IMR-90 (cell line): ENCODE results near the gene OSBPL2.

Experiments
- CEBPB ChIP-seq: IDR thresholded peaks from 2 replicates; pipeline ENCODE4 v1.6.1; 2012; ENCODE audit warnings: low read depth, low read length, improper control_type of control experiment
- MXI1 ChIP-seq: IDR thresholded peaks from 2 replicates; pipeline ENCODE4 v1.6.1; 2012; ENCODE audit warnings: low read depth, mild to moderate bottlenecking, low read length, moderate library complexity, borderline replicate concordance
- NFE2L2 ChIP-seq: fragments of 150-350 bp; IDR thresholded peaks from 2 replicates; pipeline ENCODE4 v1.6.1; 2016; ENCODE audit warnings: low read depth, mild to moderate bottlenecking, low read length
- POLR2A ChIP-seq: IDR thresholded peaks from 2 replicates; pipeline ENCODE4 v1.6.1; 2012; ENCODE audit warnings: mild to moderate bottlenecking, low read depth, low read length
- SMC3 ChIP-seq: fragments of 150-350 bp; IDR thresholded peaks from 2 replicates; pipeline ENCODE4 v1.6.1; 2016; ENCODE audit warnings: low read depth, mild to moderate bottlenecking, antibody characterized with exemption, low read length, moderate library complexity
- TF ChIP-seq, protein P1 (sequence below): conservative IDR thresholded peaks from 2 replicates; pipeline ENCODE4 v1.5.1; 2012; ENCODE audit warnings: mild to moderate bottlenecking, low read depth, low read length, improper control_type of control experiment

DNA sequence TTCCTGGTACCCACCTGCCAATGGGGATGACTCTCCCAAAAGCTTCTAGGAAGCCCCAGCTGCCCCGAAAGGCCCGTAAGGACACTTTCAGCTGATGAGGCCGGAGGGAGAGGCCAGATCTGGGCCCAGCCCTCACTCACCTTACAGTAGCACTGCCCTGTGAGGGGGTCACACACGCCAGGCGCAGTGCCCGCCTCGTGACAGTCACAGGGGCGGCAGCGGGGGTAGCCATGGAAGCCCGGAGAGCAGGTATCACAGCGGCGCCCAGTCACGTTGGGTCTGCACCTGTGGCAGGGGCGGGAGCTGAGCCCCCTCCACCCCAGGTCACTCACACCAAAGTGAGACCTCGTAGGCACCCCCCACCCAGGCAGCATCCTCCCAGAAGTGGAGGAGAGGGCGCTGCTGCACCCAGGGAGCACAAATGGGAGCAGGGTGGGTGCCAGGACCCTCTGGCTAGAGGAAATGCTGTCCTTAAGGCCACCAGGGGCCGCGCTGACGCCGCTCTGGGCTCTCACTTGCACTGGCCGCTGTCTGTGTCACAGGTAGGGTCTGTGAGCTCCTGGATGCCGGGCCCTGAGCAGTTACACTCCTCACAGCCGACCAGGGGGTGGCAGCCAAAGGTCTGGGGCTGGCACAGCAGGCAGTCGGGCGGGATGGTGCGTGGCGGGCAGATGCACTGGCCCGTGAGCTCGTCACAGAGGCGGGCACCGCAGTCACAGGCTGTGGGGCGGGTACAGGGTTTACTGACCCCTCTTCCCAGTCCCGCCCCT lies 89.6 kb downstream of the OSBPL2 start:
- TF ChIP-seq SMC3, result no peak
- TF ChIP-seq, protein P1, sequence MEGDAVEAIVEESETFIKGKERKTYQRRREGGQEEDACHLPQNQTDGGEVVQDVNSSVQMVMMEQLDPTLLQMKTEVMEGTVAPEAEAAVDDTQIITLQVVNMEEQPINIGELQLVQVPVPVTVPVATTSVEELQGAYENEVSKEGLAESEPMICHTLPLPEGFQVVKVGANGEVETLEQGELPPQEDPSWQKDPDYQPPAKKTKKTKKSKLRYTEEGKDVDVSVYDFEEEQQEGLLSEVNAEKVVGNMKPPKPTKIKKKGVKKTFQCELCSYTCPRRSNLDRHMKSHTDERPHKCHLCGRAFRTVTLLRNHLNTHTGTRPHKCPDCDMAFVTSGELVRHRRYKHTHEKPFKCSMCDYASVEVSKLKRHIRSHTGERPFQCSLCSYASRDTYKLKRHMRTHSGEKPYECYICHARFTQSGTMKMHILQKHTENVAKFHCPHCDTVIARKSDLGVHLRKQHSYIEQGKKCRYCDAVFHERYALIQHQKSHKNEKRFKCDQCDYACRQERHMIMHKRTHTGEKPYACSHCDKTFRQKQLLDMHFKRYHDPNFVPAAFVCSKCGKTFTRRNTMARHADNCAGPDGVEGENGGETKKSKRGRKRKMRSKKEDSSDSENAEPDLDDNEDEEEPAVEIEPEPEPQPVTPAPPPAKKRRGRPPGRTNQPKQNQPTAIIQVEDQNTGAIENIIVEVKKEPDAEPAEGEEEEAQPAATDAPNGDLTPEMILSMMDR, result no peak
- no peak for TF ChIP-seq CEBPB
- no peak for TF ChIP-seq MXI1
- no peak for TF ChIP-seq POLR2A
- TF ChIP-seq NFE2L2, result no peak
